Gastroesophageal sphincter (tissue), 3 donors: ENCODE measurements around the gene DNAJC24.

Experiments
- CTCF ChIP-seq, 4 experiments: fragments of 200-600 bp in 2 of 4; fragments of 450-650 bp in 2 of 4; sonication (generic) in 1 of 4; IDR thresholded peaks; one replicate each; pipeline ENCODE4 v1.5.1; 2017 to 2019; ENCODE audit warnings: antibody characterized with exemption in 4 of 4, mild to moderate bottlenecking in 2 of 4, moderate library complexity in 2 of 4
- EP300 ChIP-seq: sonication (generic); formaldehyde crosslinking; IDR thresholded peaks from one replicate; pipeline ENCODE4 v1.6.1; 2017; ENCODE audit warnings: antibody characterized with exemption, mild to moderate bottlenecking
- POLR2A ChIP-seq, 2 donors: fragments of 450-650 bp; IDR thresholded peaks; one replicate each; pipeline ENCODE4 v1.6.1; 2017; ENCODE audit warnings: antibody characterized with exemption in 2 of 2, mild to moderate bottlenecking in 2 of 2, moderate library complexity in 1 of 2
- POLR2AphosphoS5 ChIP-seq: sonication (generic); formaldehyde crosslinking; IDR thresholded peaks from one replicate; pipeline ENCODE4 v1.6.1; 2017; ENCODE audit warnings: antibody characterized with exemption

GRCh38 chr11:31415435-31415834 lies 45.8 kb downstream of the DNAJC24 start:
- TF ChIP-seq POLR2A (IDR thresholded peaks at IDR 0.05) (no peak), CTCF (IDR thresholded peaks at IDR 0.05) (no peak), POLR2AphosphoS5 (no peak), EP300 (no peak)
